SK-N-MC (cell line): ENCODE results near the gene SAMD9L.

Source experiments
- EZH2 ChIP-seq: fragments of 200-600 bp; sonication (generic); IDR thresholded peaks from one replicate; pipeline ENCODE4 v1.6.1; 2017; ENCODE audit warnings: antibody characterized with exemption
- POLR2AphosphoS5 ChIP-seq: IDR thresholded peaks from 2 replicates; pipeline ENCODE4 v1.6.1; 2012; ENCODE audit warnings: mild to moderate bottlenecking, low read depth, low read length, borderline replicate concordance

DNA sequence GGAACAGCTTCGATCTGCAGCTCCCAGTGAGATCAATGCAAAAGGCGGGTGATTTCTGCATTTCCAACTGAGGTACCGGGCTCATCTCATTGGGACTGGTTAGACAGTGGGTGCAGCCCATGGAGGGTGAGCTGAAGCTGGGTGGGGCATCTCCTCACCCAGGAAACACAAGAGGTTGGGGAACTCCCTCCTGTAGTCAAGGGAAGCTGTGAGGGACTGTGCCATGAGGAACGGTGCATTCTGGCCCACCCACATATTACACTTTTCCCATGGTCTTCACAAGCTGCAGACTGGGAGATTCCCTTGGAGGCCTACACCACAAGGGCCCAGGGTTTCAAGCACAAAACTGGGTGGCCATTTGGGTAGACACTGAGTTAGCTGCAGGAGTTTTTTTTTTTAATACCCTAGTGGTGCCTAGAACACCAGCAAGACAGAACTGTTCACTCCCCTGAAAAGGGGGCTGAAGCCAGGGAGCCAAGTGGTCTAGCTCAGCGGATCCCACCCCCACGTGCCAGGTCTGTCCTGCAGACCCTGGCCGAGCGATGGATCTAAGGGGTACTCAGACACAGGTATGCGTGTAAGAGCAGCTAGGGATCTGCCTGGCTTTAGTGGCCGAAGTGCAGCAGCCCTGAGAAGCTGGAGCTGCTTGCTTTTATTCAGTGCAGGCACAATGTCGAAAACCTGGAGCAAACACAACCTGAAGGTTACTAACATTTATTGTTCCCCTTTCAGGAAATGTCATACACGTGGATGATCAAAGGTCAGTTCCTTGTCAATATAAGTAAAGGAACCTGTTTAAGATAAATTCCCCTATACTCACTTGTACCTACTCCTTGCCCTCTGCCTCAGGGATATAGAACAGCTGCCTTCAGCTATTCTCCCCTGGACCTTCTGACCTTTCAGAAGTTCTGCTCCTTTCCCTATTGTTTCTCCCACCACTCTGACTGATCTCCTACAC lies 27.3 kb downstream of the SAMD9L start:
- TF ChIP-seq EZH2: no peak
- no peak for TF ChIP-seq POLR2AphosphoS5
